ENCODE results near the gene RIMBP2.

Gene RIMBP2

DNA sequence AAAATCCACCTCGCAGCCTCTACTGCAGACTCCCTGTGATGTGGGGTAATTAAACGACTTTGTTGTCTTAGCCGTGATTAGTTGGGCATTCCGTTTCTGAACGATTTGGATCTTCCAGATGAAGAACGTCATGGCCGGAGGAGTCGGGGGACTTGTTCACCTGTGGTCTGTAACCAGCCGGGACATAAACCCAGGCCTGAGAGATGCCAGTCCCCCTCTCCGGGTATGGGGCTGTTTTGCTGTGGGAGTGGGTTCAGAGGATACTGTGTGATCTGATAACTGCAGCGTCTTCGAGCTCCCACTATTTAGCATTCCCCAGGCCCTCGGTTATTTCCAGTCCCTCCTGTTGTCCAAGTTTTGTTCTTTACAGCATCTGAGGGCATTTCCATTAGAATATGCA lies 282.3 kb downstream of the RIMBP2 start:
- H3K4me3 ChIP-seq (ENCODE audit: low read depth, low read length): no peak overlapping the region
- TF ChIP-seq, protein P1, sequence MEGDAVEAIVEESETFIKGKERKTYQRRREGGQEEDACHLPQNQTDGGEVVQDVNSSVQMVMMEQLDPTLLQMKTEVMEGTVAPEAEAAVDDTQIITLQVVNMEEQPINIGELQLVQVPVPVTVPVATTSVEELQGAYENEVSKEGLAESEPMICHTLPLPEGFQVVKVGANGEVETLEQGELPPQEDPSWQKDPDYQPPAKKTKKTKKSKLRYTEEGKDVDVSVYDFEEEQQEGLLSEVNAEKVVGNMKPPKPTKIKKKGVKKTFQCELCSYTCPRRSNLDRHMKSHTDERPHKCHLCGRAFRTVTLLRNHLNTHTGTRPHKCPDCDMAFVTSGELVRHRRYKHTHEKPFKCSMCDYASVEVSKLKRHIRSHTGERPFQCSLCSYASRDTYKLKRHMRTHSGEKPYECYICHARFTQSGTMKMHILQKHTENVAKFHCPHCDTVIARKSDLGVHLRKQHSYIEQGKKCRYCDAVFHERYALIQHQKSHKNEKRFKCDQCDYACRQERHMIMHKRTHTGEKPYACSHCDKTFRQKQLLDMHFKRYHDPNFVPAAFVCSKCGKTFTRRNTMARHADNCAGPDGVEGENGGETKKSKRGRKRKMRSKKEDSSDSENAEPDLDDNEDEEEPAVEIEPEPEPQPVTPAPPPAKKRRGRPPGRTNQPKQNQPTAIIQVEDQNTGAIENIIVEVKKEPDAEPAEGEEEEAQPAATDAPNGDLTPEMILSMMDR (IDR thresholded peaks at IDR 0.05; ENCODE audit: borderline replicate concordance, insufficient read depth, low read depth, low read length): no peak

DNA sequence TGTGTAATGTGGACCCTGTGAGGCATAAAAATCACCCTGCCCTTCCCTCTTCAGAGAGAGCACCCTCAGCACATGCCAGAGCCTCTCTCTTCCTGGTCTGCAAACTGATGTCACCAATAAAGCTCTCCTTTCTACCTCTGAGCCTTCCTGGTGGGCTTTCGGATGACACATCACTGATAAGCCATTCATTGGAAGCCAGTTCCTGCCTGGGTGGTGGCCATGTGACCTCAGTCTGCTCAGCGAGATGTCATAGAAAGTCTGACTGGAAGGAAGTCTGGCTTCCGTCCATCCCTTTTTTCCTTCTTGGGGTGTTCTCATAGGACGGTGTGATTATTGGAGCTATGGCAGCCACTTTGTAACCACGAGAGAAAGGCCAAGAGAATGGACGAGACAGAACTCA lies 282.7 kb downstream of the RIMBP2 start:
- no peak overlapping the region for H3K4me3 ChIP-seq (ENCODE audit: low read depth, low read length)
- TF ChIP-seq, protein P1 (IDR thresholded peaks at IDR 0.05; ENCODE audit: borderline replicate concordance, insufficient read depth, low read depth, low read length): no peak

DNA sequence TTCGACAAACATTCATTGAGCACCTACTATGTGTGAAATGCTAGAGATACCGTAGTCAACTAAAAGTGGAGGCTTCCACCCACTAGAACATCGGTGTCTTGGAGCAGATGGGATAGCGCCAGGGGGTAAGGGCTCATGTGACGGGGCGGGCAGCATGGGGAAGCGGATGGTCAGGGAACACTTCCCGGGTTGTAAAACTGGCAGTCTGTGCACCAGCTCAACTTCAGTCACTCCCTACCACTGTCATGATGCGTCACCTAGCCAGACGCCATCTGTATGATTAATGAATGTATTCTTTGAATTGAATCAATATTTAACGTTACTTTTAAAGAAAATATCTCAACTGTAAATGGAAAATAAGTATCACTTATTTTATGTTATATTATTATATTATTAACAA lies 284.9 kb downstream of the RIMBP2 start:
- H3K4me3 ChIP-seq (ENCODE audit: low read depth, low read length): no peak overlapping the region
- TF ChIP-seq, protein P1 (IDR thresholded peaks at IDR 0.05; ENCODE audit: borderline replicate concordance, insufficient read depth, low read depth, low read length): no peak

DNA sequence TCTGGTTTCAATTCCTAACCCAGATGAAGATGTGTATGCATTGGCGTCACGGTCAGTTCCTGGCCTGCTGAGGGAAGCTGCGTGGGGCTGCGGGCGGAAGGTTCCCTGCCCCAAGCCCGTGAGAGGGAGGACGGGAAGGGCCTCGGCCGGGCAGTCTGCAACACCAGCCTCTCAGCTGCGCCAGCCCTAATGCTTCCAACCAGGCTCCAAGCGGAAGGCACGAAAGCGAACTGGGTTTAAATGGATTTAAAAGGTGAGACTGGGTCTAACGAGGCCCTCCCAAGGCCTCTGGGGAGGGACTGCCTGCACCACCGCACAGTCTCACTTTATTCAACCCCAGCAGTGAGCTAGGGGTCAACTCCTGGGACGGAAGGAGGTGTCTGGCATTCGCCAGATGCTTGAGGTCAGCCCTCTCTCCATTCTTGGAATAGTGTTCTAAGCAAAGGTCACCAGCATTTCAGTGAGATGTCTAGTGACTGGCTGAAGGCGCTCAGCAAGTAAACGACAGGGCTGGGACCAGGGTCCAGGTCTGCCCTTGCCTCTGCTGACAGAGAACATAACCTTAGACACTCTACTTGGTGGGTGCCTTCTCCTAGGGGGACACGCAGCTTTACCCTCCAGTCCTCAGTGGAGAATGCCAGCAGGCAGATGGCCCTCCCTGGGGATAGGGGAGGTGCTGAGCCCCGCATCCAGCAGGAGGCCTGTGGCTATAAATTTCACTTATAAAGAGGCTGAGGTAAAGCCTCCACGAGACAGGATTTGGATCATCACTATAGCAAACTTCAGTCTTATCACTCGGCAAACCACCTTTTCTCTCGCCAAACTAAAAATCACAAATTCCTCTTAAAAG lies 286.2 kb downstream of the RIMBP2 start:
- H3K4me3 ChIP-seq (ENCODE audit: low read depth, low read length): no peak overlapping the region
- TF ChIP-seq, protein P1 (IDR thresholded peaks at IDR 0.05; ENCODE audit: borderline replicate concordance, insufficient read depth, low read depth, low read length): no peak

DNA sequence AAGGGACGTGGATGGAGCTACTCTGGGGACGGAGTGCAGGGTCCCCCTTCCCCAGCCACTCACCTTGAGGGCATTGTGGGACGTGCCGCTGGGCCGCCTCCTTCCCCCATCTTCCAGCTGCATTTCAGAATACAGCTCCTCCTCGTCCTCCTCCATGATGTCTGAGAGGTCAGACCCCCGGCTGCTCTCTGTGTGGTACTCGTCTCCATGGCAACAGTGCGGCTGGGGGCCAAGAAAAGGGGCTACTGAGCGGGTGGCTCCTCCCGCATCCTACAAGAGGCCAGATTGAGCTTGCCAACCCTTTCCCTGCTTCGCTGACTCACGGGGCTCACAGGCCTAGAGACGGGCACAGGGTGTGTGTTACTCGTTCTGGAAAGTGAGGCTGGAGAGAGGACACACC lies 288.0 kb downstream of the RIMBP2 start:
- H3K4me3 ChIP-seq (ENCODE audit: low read depth, low read length): no peak overlapping the region
- TF ChIP-seq, protein P1 (IDR thresholded peaks at IDR 0.05; ENCODE audit: borderline replicate concordance, insufficient read depth, low read depth, low read length): no peak

DNA sequence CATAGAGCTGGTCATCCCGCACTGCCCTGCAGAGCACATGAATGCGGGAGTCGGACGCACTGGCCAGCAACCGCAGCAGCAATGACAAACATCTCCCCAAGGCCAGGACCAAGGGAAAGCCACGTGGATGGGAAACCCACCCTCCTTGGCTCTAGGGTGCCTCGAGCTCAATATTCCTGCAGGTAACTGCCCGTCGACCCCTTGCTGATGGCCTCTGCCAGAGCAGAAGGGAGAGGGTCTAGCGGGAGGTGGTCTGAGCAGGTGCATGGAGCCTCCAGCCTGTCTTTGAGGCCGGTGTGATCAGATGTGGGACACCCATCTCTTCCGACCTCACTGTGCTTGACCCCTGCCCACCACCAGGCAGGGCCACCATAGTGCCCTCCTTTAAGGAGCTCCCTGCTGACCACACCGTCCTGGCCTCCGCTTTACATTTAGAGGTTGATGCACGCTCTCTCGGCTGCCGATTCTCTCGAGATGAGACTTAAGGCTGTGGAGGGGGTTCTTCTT lies 288.7 kb downstream of the RIMBP2 start:
- TF ChIP-seq, protein P1 (IDR thresholded peaks at IDR 0.05; ENCODE audit: borderline replicate concordance, insufficient read depth, low read depth, low read length): no peak
- H3K4me3 ChIP-seq (ENCODE audit: low read depth, low read length): no peak overlapping the region

DNA sequence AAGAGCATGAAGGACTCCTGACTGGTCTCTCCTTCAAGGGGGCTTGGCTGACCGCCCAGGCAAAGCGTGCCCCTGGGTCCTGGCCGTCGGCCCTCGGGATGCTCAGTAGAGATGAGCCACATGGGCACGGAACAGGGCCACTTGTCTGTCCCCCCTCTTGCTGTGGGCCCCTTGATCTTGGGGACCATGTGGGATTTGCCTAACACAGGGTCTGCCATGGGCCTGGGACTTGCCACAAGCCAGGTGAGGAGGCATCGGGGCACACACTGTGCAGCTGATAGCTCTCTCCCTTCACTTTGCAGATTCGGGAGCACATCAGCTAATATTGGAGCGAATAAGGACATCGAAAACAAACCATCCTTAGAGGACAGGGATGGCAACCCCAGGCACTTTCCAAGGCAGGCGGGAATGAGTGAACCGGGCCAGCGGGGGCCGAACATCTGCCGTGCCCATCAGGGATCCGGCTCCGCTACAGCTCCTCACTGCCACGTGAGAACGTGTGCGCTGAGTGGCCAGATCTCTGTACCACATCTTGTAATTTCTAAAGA lies 290.3 kb downstream of the RIMBP2 start:
- H3K4me3 ChIP-seq (ENCODE audit: low read depth, low read length): no peak overlapping the region
- TF ChIP-seq, protein P1 (IDR thresholded peaks at IDR 0.05; ENCODE audit: borderline replicate concordance, insufficient read depth, low read depth, low read length): no peak

All from GM12875 (cell line).